Measurements from ENCODE around the gene RDH5.
A peak's percentile ranks its signal among the peaks of the same experiment; 100 is the strongest.
"Not testable (repeated sequence)": the region's sequence is repeated elsewhere in the genome, so short reads cannot be mapped to it uniquely, and the experiment has no call there.

RDH5 gene

GRCh38 chr12:55755246-55755645 is 35.1 kb downstream of the RDH5 start:
- no peaks in the 10 kb centered on the region for H3K27me3 Mint-ChIP-seq
- peaks cover 91% of the 10 kb centered on the region for H3K36me3 Mint-ChIP-seq (ENCODE audit: low read depth)
- H3K4me1 Mint-ChIP-seq (ENCODE audit: low read depth) = peaks cover 18% of the 10 kb centered on the region
- H3K4me3 Mint-ChIP-seq = no peak overlapping the region
- H3K27ac Mint-ChIP-seq = peak overlapping the region; percentile 76
- no peaks in the 10 kb centered on the region for H3K9me3 Mint-ChIP-seq
- no peak for DNase-seq

- Mint-ChIP-seq H3K4me1 (ENCODE audit: low read depth) (peaks cover 32% of the 10 kb centered on the region), H3K36me3 (ENCODE audit: low read depth) (peaks cover 88% of the 10 kb centered on the region), H3K9me3 (peaks cover 2% of the 10 kb centered on the region), H3K27ac (peak overlapping the region; percentile 70), H3K27me3 (no peaks in the 10 kb centered on the region), H3K4me3 (no peak overlapping the region)
- no peak for DNase-seq
These were observed 37.5 kb downstream of the RDH5 start for GRCh38 chr12:55757701-55758100.

DNA sequence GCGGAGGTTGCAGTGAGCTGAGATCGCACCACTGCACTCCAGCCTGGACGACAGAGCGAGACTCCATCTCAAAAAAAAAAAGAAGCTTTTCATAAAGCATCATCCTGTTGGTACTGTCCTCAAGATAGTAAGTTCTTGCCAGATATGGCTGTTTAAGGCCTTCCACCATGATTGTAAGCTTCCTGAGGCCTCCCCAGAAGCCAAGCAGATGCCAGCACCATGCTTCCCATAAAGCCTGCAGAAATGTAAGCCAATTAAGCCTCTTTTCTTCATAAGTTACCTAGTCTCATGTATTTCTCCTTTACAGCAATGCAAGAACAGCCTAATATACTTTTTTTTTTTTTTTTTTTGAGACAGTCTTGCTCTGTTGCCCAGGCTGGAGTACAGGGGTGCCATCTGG is 38.4 kb downstream of the RDH5 start:
- H3K27ac Mint-ChIP-seq = peak overlapping the region; percentile 70
- H3K4me1 Mint-ChIP-seq (ENCODE audit: low read depth) = peaks cover 32% of the 10 kb centered on the region
- DNase-seq, H3K4me3 Mint-ChIP-seq, H3K9me3 Mint-ChIP-seq, H3K27me3 Mint-ChIP-seq: not testable (repeated sequence)
- peaks cover 87% of the 10 kb centered on the region for H3K36me3 Mint-ChIP-seq (ENCODE audit: low read depth)

DNA sequence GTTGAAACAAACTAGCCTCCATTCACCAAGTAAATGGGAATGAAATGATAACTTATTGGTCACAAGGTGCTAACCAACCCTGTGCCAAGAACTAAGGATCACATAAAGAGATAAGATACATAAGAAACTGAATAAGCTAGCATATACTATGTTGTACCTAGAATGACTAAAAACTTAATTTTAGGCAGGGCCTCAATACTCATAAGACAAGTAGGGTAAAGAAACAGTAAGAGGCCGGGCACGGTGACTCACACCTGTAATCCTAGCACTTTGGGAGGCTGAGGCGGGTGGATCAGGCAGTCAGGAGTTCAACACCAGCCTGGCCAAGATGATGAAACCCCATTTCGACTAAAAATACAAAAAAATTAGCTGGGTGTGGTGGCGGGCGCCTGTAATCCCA is 40.5 kb downstream of the RDH5 start:
- DNase-seq = no peak
- Mint-ChIP-seq H3K27me3 (no peaks in the 10 kb centered on the region), H3K4me3 (no peak overlapping the region), H3K9me3 (peaks cover 2% of the 10 kb centered on the region), H3K4me1 (ENCODE audit: low read depth) (peaks cover 25% of the 10 kb centered on the region), H3K27ac (peak overlapping the region; percentile 95), H3K36me3 (ENCODE audit: low read depth) (peaks cover 85% of the 10 kb centered on the region)

GRCh38 chr12:55762646-55763045 is 42.5 kb downstream of the RDH5 start:
- H3K27ac Mint-ChIP-seq = no peak overlapping the region
- no peaks in the 10 kb centered on the region for H3K27me3 Mint-ChIP-seq
- H3K9me3 Mint-ChIP-seq = peaks cover 2% of the 10 kb centered on the region
- DNase-seq = no peak
- H3K4me1 Mint-ChIP-seq (ENCODE audit: low read depth) = peaks cover 22% of the 10 kb centered on the region
- peaks cover 82% of the 10 kb centered on the region for H3K36me3 Mint-ChIP-seq (ENCODE audit: low read depth)
- no peak overlapping the region for H3K4me3 Mint-ChIP-seq

GRCh38 chr12:55765736-55766290 is 45.6 kb downstream of the RDH5 start:
- Mint-ChIP-seq H3K4me3 (no peak overlapping the region), H3K9me3 (no peaks in the 10 kb centered on the region), H3K27ac (peak overlapping the region; percentile 11), H3K4me1 (ENCODE audit: low read depth) (peaks cover 11% of the 10 kb centered on the region), H3K36me3 (ENCODE audit: low read depth) (peaks cover 76% of the 10 kb centered on the region), H3K27me3 (no peaks in the 10 kb centered on the region)
- DNase-seq = no peak

- no peak for DNase-seq
- no peak overlapping the region for H3K4me3 Mint-ChIP-seq
- H3K27me3 Mint-ChIP-seq = no peaks in the 10 kb centered on the region
- peaks cover 5% of the 10 kb centered on the region for H3K4me1 Mint-ChIP-seq (ENCODE audit: low read depth)
- H3K9me3 Mint-ChIP-seq = no peaks in the 10 kb centered on the region
- peaks cover 80% of the 10 kb centered on the region for H3K36me3 Mint-ChIP-seq (ENCODE audit: low read depth)
- H3K27ac Mint-ChIP-seq = peak overlapping the region; percentile 40
These were observed 47.0 kb downstream of the RDH5 start for GRCh38 chr12:55767156-55767555.

- Mint-ChIP-seq H3K27me3 (no peaks in the 10 kb centered on the region), H3K4me3 (no peak overlapping the region), H3K36me3 (ENCODE audit: low read depth) (peaks cover 81% of the 10 kb centered on the region), H3K4me1 (ENCODE audit: low read depth) (peaks cover 14% of the 10 kb centered on the region), H3K27ac (peak overlapping the region; percentile 68), H3K9me3 (no peaks in the 10 kb centered on the region)
- no peak for DNase-seq
These were observed 51.5 kb downstream of the RDH5 start for GRCh38 chr12:55771736-55772135.
